Activated gamma-delta T cell (primary cell): ENCODE measurements around the gene AMACR.
"Not testable (repeated sequence)": the region's sequence is repeated elsewhere in the genome, so short reads cannot be mapped to it uniquely, and the experiment has no call there.

Experiments
- DNase-seq: peaks from one replicate; lab custom pipeline; 2025; lab: John Stamatoyannopoulos, UW

The AMACR gene

DNA sequence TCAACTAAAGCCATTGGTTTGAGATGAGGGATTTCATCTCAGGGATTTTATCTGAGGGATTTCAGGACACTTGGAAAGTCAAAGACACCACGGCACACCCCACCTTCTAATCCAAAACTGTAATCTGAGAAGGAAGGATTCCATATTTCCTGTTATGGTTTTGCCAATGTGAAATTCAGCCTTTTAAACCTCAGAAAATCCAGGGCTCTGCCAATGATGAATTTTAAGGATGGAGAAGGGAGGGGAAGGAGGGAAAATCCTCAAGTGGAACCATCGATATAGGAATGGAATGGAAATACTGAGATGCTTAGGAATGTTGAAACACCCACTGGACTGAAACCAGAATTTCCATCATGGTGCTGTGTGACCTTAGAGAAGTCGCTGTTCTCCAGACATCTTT lies 29.9 kb upstream of the AMACR start:
- no peak for DNase-seq

- DNase-seq, result no peak
Observed at GRCh38 chr5:34035756-34036155, 27.9 kb upstream of the AMACR start.

- DNase-seq, result no peak
Observed at GRCh38 chr5:34034534-34035327, 26.9 kb upstream of the AMACR start.

DNA sequence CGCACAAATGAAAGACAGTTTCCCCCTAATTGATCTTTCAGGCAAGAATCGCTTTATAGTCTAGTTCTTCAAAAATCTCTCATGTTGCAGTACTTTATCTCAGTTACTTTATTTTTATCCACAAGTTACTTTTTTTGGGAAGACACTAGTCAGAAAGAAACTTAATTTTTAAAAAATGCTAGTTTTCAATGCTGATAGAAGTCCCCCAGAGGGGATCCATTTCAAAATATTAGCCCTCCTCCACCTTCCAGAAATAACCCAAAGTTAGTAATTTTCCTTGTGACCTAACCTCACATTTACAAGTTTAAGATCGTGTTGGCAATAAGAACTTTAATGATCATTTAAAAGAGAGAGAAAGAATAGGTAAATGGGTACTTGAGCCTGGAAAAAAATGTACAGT lies 24.1 kb upstream of the AMACR start:
- DNase-seq, result no peak

DNA sequence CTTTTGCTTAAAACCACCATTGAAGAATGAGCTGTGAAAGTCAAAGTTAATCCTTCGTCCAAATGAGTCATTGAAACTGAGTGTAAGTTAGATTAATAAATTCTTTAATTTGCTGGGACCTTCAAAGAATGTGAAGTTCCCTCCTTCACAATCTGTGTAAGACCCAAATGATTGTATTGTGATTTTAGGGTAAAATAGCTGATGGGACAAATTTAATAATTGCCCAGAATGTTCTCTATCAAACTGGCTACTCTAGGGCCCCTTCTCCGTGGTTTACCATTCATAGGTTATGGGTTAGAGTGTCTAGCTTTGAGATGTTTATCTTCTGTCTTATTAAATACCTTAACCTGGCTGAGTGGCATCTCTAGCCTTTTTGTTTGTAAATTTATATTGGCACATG lies 23.3 kb upstream of the AMACR start:
- DNase-seq, result no peak

- not testable (repeated sequence) for DNase-seq
Observed at GRCh38 chr5:34030585-34030984, 22.7 kb upstream of the AMACR start.

GRCh38 chr5:34030048-34030447 lies 22.2 kb upstream of the AMACR start:
- DNase-seq, result no peak

- DNase-seq, result no peak
Observed at GRCh38 chr5:34028349-34028748, 20.5 kb upstream of the AMACR start.

DNA sequence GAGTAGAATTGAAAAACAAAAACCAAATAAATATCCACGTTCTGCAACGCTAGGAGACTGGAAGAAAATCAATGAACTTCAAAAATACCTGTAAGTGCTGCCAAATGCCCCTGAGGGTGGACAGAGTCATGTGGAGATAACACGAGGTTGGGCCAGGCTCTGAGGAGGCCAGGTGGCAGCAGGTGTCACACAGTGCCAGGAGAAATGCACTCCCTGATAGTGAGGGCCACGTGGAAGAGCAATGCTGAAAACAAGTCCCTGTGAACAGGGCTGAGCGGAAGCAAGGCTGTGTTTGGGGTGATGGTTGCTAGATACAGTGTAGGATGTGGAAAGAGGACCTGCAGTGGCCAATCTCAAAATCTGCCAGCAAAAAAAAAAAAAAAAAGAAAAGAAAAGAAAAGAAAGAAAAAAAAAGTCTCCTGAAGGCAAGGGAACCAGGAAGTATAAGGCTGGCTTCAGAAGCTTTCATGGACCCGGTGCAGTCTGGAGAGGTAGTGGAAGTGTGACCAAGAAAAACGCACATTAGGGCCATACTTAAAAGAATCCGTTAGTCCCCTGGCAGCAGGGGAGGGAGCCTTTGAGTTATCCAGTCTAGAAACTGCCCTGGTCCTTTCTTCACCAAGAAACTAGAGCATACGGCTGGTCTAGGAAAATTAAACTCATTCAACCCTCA lies 18.4 kb upstream of the AMACR start:
- no peak for DNase-seq

DNA sequence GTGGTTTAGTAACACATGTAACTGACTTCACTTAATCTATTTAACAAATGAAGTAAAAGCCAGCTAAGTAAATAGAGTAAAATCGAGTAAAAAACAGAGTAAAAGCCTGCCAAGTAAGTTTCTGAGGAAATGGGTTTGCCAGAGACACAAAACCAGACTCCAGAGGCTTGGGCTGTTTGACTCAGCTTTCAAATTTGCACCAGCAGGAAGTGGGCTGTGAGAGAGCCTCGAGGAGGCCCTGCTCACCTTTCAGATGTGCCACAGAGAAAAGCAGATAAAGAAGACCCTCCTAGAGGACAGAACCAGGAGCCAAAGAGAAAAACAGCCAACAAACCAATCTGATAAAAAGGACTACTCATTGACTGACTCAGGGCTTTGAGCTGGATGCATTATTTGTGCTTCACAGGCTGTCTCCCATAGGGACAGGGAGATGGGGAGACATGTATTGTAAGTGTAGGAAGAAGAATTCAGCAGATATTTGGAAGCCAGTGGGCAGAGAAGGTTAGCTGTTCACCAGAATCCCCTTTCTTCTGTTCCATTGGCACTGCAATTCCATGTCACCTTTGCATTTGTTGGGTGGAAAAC lies 14.4 kb upstream of the AMACR start:
- DNase-seq, result no peak

GRCh38 chr5:34021334-34021733 lies 13.5 kb upstream of the AMACR start:
- no peak for DNase-seq

GRCh38 chr5:34020726-34021125 lies 12.9 kb upstream of the AMACR start:
- DNase-seq, result no peak

GRCh38 chr5:34017254-34017653 lies 9.4 kb upstream of the AMACR start:
- DNase-seq, result no peak

DNA sequence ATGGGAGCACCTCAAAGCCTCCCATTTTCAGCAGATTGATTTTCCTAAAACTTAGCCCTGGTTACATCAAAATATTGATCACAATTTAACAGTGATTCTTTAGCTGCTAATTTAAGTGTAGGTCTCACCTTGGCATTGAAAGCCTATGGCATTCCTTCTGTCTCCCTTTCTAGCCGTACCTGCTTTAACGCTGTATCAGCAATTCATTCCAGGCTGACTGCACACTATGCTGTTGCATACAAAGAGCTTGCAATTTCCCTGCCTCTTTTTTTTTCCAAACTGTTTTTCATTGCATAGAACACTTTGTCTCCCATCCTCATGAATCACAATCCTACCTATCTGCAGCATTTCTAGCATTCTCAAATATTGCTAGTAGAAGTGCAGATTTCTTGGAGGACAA lies 8.9 kb upstream of the AMACR start:
- no peak for DNase-seq

DNA sequence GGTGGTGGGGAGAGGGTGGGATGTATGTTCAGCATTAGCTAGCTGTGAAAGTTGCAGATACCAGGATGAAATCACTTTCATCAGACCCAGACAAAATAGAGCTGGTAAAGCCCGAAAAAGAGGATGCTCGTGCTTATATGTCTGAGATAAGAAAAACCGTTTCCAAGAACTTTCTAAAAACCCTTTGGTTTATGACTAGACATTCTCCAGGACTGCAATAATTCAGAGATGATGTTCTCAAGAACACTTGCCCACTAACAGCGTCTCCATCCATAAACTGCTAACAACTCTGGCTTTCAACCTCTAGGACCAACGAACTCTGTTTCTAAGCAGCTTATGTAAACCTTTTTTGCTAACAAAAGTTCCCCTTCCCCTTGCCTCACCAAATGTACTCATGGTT lies 8.4 kb upstream of the AMACR start:
- no peak for DNase-seq

DNA sequence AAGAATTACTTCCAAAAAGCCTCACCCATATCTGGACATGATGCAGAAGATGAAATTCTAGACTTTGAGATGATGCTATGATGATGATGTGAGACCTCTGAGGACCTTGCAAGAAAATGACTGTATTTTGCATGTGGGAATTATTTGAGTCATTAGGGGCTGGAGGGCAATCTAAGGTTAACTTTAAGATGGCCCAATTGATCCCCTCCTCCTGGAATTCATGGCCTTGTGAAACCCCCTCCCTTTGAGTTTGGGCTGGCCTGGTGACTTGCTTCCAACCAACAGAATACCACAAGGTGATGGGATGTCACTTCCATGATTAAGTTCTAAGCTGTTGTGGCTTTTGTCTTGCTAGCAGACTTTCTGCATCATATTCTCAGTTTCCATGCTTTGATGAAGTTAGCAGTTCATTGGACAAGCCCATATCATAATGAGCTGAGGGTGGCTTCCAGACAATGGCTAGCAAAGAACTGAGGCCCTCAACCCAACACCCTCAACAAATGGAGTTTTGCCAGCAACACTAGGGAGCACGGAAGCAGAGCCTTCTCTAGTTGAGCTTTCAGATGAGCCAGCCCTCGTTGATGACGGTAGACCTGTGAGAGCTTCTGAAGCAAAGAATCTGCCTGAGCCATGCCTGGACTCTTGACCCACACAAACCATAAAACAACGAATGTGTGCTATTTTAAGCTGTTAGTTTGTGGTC lies 7.4 kb upstream of the AMACR start:
- no peak for DNase-seq

GRCh38 chr5:34014626-34015025 lies 6.8 kb upstream of the AMACR start:
- DNase-seq, result no peak

- no peak for DNase-seq
Observed at GRCh38 chr5:34013547-34013946, 5.7 kb upstream of the AMACR start.

DNA sequence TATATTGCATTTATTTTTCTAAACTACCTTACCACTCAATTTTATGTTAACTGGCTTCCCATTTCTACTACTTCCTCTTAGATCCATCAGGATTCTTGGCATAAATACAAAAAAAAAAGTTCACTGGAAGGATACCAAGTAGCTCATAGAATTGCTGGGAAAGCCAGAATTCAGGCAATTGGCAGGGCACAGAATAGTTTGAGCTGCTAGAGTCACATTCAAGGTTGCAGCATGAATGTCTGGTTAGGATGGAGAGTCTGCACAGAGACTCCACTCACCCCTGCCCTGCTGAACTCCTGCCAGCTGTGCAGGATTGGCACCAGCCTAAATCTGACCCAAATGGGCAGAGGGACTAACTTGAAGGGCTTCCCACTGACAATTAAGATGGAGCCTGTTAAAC lies 4.9 kb upstream of the AMACR start:
- DNase-seq, result no peak

DNA sequence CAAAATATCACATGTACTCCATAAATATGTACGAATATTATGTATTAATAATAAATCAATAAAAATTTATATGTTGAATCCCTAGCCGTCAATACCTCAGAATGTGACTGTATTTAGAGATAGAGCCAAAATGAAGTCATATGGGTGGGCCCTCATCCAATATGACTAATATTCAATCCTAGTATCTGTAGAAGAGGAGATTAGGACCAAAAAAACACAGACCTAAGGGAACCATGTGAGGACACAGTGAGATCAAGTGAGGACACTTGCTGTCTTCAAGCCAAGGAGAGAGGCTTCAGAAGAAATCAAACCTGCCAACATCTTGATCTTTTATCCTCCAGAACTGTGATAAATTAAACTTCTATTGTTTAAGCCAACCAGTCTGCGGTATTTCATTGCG lies 3.7 kb upstream of the AMACR start:
- DNase-seq, result no peak

GRCh38 chr5:34010146-34010545 lies 2.3 kb upstream of the AMACR start:
- DNase-seq, result not testable (repeated sequence)

- no peak for DNase-seq
Observed at GRCh38 chr5:34009610-34010009, 1.8 kb upstream of the AMACR start.

DNA sequence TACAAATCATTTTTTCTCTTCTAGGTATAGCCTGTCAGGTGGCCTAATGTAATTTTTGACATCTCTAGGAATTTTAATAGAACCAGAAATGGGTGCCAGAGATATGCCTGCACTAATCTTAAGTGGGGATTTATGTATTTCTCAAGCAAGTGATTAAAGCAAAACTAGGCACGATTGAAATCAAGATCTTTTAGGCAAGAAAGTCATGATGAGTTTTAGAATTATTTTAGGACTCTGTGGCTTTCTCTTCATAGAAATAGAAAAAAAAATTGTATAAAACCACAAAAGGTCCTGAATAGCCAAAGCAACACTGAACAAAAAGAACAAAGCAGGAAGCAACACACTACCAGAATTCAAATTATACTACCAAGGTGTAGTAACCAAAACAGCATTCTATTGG lies 952 bp upstream of the AMACR start:
- no peak for DNase-seq
